ENCODE measurements around the gene SIX1.

The SIX1 gene

DNA sequence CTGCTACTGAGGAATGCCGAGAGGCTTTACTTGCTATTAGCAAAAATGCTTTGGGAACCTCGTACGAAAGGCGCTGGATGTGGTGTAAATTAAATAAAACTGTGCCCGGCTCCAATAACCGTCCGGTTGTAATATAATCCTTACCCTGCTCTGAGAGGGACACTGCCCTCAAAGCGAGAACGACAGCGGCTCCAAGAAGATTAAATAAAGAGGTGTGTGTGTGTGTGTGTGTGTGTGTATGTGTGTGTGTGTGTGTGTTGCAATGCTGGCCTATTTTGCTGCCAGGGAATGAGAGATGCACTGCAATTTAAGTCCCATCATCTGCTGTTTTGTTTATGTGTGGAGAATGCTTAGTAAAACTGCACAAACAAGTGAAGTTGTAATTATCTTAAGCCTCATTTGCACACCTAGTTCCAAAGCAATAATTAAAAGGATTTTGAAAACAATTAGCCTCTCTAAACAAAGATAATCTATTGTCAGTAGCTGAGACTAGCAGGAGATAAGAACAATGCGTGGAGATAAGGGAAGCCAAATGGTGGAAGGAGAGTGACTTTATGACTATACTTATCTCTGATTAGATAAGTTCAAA, 1.2 kb upstream of the SIX1 start:
- Mint-ChIP-seq H3K4me3 (no peak overlapping the region), H3K9me3 (peaks cover 4% of the 10 kb centered on the region), H3K27ac (no peak overlapping the region), H3K36me3 (ENCODE audit: low read depth) (peaks cover 10% of the 10 kb centered on the region), H3K4me1 (ENCODE audit: low read depth) (peaks cover 42% of the 10 kb centered on the region), H3K27me3 (ENCODE audit: low read depth) (peaks cover 94% of the 10 kb centered on the region)

DNA sequence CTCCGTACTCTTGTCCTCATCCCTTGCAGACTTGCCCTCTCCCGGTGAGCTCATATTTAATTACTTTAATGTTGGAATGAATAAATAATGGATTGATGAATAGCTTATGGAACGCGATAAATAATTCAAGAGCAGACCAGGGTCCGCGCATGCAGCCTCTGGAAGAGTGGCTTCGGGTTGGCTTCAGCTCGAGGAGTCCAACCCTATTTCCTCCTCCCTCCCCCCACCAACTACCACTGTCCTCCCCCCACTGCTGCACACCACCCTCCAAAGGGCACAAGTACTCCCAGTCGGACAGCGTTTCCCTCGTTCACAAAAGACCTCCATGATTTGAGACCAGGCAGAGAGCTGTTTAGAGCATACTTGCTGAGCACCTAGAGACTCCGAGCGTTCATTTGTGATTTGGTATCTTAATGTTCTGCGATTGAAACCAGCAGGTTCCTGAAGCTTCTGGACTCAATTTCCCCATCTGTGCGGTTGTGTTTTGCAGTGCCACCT, 647 bp upstream of the SIX1 start:
- Mint-ChIP-seq H3K9me3 (peaks cover 4% of the 10 kb centered on the region), H3K27ac (peak overlapping the region; percentile 50), H3K4me1 (ENCODE audit: low read depth) (peaks cover 40% of the 10 kb centered on the region), H3K27me3 (ENCODE audit: low read depth) (peaks cover 93% of the 10 kb centered on the region), H3K4me3 (peak overlapping the region; percentile 47), H3K36me3 (ENCODE audit: low read depth) (peaks cover 10% of the 10 kb centered on the region)

DNA sequence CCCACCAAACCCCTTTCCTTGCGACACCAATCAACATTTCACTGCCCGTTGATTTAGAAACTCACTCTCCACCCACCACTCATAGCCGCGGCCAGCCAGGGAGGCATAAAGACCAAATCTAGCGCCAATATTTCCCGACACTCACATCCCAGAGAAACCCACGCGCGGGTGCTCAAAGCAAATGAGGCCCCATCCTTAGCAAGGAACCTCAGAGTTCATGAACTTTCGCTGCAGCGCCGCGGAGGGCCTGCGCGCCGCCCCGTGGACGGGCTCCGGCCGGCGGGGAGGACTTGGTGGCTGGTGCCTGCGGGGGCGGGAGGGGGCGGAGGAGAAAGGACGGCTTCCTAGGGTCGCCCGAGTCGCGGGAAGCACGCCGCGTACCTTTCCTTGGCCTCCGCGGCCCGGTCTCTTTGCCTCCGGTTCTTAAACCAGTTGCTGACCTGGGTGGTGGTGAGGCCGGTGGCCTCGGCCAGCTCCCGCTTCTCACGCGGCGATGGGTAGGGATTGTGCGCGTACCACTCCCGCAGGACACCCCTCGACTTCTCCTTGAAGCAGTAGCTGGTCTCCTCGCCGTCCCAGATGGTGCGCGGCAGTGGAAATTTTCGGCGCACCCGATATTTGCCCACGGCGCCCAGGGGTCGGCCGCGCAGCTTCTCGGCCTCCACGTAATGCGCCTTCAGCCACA, 886 bp downstream of the SIX1 start:
- Mint-ChIP-seq H3K4me3 (peak overlapping the region; percentile 65), H3K27me3 (ENCODE audit: low read depth) (peaks cover 93% of the 10 kb centered on the region), H3K36me3 (ENCODE audit: low read depth) (no peaks in the 10 kb centered on the region), H3K4me1 (ENCODE audit: low read depth) (peaks cover 31% of the 10 kb centered on the region), H3K27ac (peak overlapping the region; percentile 70), H3K9me3 (no peaks in the 10 kb centered on the region)

DNA sequence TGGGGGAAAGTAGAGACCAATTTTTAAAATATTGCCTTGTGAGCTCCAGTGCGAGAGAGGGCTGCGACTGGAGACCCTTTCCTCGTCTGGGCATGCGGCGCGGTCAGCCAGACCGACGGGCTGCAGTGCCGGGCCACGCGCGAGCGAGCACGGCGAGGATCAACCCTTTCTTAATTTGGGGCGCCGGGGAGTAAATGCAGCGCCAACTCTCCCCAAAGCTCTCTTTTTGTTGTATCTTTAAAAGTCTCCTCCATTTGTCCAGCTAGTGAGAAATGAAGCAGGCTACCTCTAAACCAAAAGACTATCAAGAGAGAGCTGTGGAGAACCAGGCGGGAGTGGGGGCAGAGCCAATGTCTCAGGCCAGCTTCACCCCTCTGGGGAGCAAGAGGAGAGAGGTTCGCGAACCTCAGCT, 1.4 kb downstream of the SIX1 start:
- Mint-ChIP-seq H3K9me3 (no peaks in the 10 kb centered on the region), H3K4me1 (ENCODE audit: low read depth) (peaks cover 32% of the 10 kb centered on the region), H3K4me3 (peak overlapping the region; percentile 65), H3K27me3 (ENCODE audit: low read depth) (peaks cover 93% of the 10 kb centered on the region), H3K36me3 (ENCODE audit: low read depth) (no peaks in the 10 kb centered on the region), H3K27ac (peak overlapping the region; percentile 70)

DNA sequence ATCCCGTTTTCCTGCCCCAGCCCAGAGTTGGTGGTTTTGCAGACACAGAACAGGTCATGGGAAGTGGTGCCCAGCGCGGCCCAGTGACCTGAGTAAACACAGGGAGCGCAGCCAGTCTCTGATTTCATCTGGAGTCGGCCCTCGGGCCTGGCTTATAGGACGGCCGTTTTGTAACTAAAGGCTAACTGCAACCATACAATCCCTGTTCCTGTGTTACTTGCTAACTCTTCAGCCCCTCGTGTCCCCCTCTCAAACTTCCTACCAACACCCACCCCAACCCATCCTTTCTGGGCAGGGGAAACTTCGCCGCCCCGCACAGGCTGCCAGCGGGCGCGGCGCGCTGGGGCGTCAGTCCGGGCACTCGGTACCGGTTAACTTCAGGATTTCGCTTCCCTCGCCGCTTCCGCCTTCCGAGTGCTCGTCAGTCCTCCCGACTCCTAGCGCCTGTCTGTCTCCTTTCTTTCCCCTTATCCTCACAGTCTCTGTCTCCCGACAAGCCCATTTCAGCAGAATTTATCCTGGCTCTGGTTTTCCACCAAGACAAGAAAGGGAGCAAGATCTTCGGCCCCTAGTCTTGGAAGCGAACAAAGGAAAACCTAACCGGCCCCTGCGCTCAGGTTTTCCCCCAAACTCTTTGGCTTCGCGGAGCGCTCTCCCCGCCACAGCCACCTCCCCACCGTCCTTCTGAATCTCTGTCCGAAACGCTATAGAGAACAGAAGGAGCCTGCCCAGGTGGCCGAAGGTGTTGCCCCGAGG, 2.0 kb downstream of the SIX1 start:
- peak overlapping the region; percentile 19 for H3K27ac Mint-ChIP-seq
- peak overlapping the region; percentile 65 for H3K4me3 Mint-ChIP-seq
- H3K4me1 Mint-ChIP-seq (ENCODE audit: low read depth) = peaks cover 32% of the 10 kb centered on the region
- H3K9me3 Mint-ChIP-seq = no peaks in the 10 kb centered on the region
- peaks cover 92% of the 10 kb centered on the region for H3K27me3 Mint-ChIP-seq (ENCODE audit: low read depth)
- H3K36me3 Mint-ChIP-seq (ENCODE audit: low read depth) = no peaks in the 10 kb centered on the region

DNA sequence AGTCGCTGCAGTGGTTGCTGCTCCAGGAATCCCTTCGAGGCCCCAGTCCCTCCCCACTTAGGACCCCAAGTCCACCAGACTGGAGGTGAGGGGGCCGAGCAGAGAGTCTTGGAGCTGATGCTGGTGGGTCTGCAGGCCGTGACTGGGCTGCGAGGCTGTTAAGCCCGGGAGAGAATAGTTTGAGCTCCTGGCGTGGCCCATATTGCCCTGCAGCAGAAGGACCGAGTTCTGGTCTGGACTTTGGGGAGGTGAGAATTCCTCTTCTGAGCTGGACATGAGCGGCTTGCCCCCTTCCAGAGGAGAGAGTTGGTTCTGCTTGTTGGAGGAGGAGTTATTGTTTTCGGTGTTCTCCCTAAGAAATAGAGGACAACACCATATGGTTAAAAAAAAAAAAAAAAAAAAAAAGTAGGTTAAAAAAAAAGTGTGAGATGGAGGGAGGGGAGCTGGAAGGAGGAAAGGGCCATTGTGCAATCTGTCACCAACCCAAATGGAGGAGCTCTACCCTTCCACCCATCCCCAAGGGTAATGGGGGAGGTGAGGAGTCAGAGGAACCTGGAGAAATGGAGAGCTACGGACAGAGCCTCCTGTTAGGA, 3.0 kb downstream of the SIX1 start:
- Mint-ChIP-seq H3K36me3 (ENCODE audit: low read depth) (no peaks in the 10 kb centered on the region), H3K4me3 (no peak overlapping the region), H3K27ac (no peak overlapping the region), H3K27me3 (ENCODE audit: low read depth) (peaks cover 91% of the 10 kb centered on the region), H3K4me1 (ENCODE audit: low read depth) (peaks cover 24% of the 10 kb centered on the region), H3K9me3 (no peaks in the 10 kb centered on the region)

DNA sequence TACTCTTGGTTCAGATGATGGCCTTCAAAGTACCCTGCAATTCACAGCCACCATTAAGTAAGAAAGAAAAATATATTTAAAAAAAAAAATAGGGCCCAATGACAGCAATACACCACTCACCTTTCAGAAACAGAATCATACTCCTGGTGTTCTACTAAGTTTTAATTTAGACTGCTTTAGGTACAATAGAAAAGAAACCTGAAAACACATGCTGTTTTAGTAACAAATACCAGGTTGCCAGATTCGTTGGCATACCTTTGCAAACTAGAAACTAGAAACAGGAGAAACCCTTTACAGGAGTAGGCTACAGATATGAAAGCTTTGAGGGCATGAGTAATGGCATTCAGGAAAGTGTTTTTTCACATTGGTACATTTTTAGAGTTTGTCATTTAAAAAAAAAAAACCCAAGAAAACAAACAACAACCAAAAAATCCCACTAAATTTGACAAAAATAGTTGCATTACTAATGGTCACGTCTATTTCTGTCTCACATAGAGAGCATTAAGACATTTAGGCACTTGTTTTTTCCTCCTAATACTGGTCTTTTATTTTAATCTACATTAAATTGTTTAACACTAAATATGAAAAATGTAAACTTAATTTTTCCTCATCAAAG, 4.0 kb downstream of the SIX1 start:
- Mint-ChIP-seq H3K36me3 (ENCODE audit: low read depth) (no peaks in the 10 kb centered on the region), H3K4me1 (ENCODE audit: low read depth) (peaks cover 22% of the 10 kb centered on the region), H3K4me3 (no peak overlapping the region), H3K27ac (no peak overlapping the region), H3K27me3 (ENCODE audit: low read depth) (peaks cover 91% of the 10 kb centered on the region), H3K9me3 (no peaks in the 10 kb centered on the region)

DNA sequence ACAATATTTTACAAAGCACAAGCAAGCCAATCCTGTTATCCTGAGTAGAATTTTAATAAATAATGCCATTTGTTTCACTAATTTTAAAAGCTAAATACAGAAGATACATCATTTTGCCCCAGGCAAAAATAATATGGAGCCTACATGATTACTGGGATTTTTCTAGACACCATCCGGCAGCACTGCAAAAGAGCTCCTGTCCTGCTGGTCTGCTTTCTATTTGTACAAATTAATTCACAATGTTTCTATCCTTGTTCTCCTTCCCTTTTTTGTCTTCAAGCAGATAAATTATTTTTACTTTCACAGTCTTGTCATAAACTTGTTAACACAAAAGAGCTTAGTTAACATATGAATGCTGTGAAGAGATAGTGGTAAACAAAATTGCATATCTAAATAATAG, 4.6 kb downstream of the SIX1 start:
- Mint-ChIP-seq H3K4me1 (ENCODE audit: low read depth) (peaks cover 17% of the 10 kb centered on the region), H3K4me3 (no peak overlapping the region), H3K27me3 (ENCODE audit: low read depth) (peaks cover 91% of the 10 kb centered on the region), H3K27ac (no peak overlapping the region), H3K9me3 (no peaks in the 10 kb centered on the region), H3K36me3 (ENCODE audit: low read depth) (no peaks in the 10 kb centered on the region)

DNA sequence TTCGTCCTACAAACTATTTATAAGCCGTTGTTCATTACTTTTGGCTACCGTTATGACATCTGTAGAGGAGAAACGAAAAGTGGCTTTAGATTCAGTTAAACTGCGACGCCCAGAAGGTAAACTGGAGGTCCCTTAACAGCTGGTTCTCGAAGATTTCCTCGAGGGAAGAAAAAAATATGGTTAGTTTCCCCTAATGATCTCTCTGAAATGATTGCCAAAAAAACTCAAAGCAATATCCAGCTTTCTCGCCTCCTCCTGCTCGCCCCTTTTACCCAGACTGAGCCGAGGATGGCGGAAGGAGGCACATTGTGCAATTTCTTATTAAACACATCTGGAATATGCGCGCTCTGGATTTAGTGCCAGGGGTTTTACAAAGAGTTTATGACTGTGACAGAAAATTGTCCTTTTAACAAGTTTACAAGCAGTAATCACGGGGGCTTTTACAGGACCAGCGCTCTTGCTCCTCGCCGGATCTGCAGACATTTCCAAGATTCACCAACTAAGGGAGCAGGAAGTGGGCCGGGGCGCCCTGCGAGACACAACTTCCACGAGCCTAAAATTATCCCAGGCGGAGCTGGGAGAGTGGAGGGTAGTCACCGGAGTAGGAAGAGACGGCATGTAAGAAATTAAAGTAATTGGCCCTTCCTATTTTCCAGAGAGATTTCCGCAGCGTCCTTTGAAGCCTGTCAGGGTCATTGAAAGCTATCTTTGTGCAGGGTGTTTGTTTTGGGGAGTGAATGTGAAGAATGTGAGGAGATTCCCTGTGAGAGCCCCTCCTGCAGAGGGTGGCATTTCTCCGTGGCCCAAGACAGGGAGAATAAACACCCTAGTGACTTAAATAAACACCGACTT, 5.6 kb downstream of the SIX1 start:
- no peak overlapping the region for H3K4me3 Mint-ChIP-seq
- H3K9me3 Mint-ChIP-seq = no peaks in the 10 kb centered on the region
- H3K36me3 Mint-ChIP-seq (ENCODE audit: low read depth) = no peaks in the 10 kb centered on the region
- H3K27ac Mint-ChIP-seq = peak overlapping the region; percentile 51
- peaks cover 95% of the 10 kb centered on the region for H3K27me3 Mint-ChIP-seq (ENCODE audit: low read depth)
- H3K4me1 Mint-ChIP-seq (ENCODE audit: low read depth) = peaks cover 14% of the 10 kb centered on the region

DNA sequence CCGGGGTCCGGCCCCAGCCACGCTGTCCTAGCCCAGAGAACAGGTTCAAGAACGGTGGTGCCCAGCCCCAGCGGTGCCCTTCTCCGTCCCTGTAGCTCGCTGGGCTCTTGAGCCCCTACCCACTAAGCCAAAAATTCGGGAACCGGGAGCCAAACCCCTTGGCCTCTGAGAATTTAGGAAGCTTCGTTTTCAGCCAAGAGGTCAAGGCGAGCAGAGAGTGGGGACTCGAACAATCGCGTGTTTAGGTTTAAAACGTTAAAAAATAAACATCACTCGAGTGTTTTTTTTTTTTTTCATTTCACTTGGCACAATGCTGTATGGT, 6.2 kb downstream of the SIX1 start:
- no peak overlapping the region for H3K27ac Mint-ChIP-seq
- peaks cover 12% of the 10 kb centered on the region for H3K4me1 Mint-ChIP-seq (ENCODE audit: low read depth)

DNA sequence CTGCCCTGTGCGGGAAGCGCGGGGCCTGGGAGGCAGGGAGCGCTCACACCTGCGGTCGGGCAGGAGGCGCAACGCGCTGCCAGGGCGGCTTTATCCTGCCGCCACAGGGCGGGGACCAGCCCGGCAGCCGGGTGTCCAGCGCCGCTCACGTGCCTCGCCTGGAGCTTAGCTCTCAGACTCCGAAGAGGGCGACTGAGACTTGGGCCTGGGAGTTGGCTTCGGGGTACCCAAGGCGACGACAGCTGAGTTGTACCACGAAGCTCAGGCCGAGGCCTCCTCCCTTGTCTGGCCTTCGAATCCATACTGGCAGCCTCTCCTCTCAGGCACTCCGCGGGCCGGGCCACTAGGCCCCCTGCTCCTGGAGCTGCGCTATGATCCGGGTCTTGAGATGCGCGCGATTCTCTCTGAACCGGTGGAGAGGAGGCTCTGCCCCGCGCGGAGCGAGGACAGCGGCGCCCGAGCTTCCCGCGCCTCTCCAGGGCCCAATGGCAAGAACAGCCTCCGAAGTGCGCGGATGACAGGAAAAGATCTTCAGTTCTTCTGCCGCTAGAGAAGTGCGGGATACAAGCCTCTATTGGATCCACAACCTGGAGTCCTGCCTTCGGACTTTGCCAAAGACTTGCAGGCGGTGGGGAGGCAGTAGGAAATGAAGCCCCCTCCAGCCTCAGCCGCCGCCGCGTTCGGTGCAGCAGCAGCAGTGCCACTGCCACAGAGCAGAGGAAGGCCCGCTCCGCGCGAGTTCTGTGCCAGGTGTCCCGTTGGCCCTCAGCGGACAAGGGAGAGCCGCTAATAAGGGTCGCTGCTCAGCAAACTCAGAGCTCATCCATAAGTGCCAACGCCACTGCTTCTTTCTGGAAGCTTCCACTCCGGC, 6.8 kb downstream of the SIX1 start:
- peaks cover 11% of the 10 kb centered on the region for H3K4me1 Mint-ChIP-seq (ENCODE audit: low read depth)
- peaks cover 1% of the 10 kb centered on the region for H3K36me3 Mint-ChIP-seq (ENCODE audit: low read depth)
- H3K27ac Mint-ChIP-seq = no peak overlapping the region
- no peaks in the 10 kb centered on the region for H3K9me3 Mint-ChIP-seq
- H3K27me3 Mint-ChIP-seq (ENCODE audit: low read depth) = peaks cover 94% of the 10 kb centered on the region
- H3K4me3 Mint-ChIP-seq = no peak overlapping the region

More for the DNA sequence above, 6.2 kb downstream of the SIX1 start:
- Mint-ChIP-seq H3K9me3 (no peaks in the 10 kb centered on the region), H3K36me3 (ENCODE audit: low read depth) (peaks cover 1% of the 10 kb centered on the region), H3K27me3 (ENCODE audit: low read depth) (peaks cover 95% of the 10 kb centered on the region), H3K4me3 (no peak overlapping the region)

DNA sequence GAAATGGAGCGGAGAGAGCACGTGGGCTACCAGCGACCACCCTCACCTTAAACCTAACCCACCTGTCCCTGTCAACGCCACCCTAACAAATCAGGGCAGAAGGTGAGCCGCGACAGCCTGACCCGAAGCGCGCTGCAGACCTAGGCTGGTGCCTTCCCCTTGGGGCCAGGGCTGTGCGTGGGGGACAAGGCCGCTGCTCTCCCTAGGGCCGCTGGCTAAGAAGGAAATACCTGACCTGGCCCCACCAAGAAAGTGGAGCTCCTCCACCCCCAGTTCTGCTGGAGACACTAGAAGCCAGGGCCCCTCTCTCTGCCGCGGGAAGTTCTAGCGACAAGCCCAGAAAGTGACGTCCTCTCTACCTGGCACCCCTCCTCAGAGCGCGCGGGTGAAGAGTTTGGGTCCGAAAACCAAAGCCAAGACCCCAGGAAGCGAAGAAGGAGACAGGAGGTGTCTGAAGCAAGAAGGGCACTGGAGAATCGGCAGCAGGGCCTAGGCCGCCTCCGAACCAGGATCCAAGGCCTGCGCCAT, 7.5 kb downstream of the SIX1 start:
- Mint-ChIP-seq H3K27ac (peak overlapping the region; percentile 50), H3K4me1 (ENCODE audit: low read depth) (peaks cover 7% of the 10 kb centered on the region), H3K27me3 (ENCODE audit: low read depth) (peaks cover 92% of the 10 kb centered on the region), H3K4me3 (no peak overlapping the region), H3K36me3 (ENCODE audit: low read depth) (peaks cover 1% of the 10 kb centered on the region), H3K9me3 (no peaks in the 10 kb centered on the region)

Measured in T-helper 1 cell treated with Interleukin-12 subunit alpha and Interleukin-12 subunit beta and Interleukin-4 antibody, amounts not matched to agents 30 μg/mL and 1 μg/mL, for 36 hours (primary cell).